Endothelial cell of hepatic sinusoid (primary cell): Measurements from ENCODE around the gene LAIR2.
"Not testable (repeated sequence)": the region's sequence is repeated elsewhere in the genome, so short reads cannot be mapped to it uniquely, and the experiment has no call there.

ENCODE experiments used
- in situ Hi-C: cut with HindIII; loops from 2 replicates; pipeline ENCODE4 v1.10.0; 2017; ENCODE audit warnings: low sequenced_read_pairs

Gene LAIR2

GRCh38 chr19:54464044-54464629 lies 38.5 kb upstream of the LAIR2 start:
- in situ Hi-C loops, result no loop called here

- in situ Hi-C loops, result no loop called here
Measured at GRCh38 chr19:54464630-54465425, 37.8 kb upstream of the LAIR2 start.

- in situ Hi-C loops, result no loop called here
Measured at GRCh38 chr19:54465426-54466109, 37.1 kb upstream of the LAIR2 start.

GRCh38 chr19:54466110-54466480 lies 36.5 kb upstream of the LAIR2 start:
- in situ Hi-C loops, result not testable (repeated sequence)

GRCh38 chr19:54469496-54469934 lies 33.1 kb upstream of the LAIR2 start:
- in situ Hi-C loops, result no loop called here

GRCh38 chr19:54470276-54470887 lies 32.2 kb upstream of the LAIR2 start:
- in situ Hi-C loops, result no loop called here

GRCh38 chr19:54470991-54471782 lies 31.4 kb upstream of the LAIR2 start:
- in situ Hi-C loops, result no loop called here

- in situ Hi-C loops, result no loop called here
Measured at GRCh38 chr19:54473071-54473891, 29.4 kb upstream of the LAIR2 start, which contains the start of gene CDC42EP5. Gene CDC42EP5 (minus strand): TSS chr19:54473296. CDS start chr19:54465547, 7,749 bp downstream.

- in situ Hi-C loops, result no loop called here
Measured at GRCh38 chr19:54473892-54474372, 28.7 kb upstream of the LAIR2 start.

GRCh38 chr19:54475706-54476105 lies 26.9 kb upstream of the LAIR2 start:
- in situ Hi-C loops, result no loop called here

- in situ Hi-C loops, result no loop called here
Measured at GRCh38 chr19:54477650-54478049, 25.0 kb upstream of the LAIR2 start.

GRCh38 chr19:54478677-54479266 lies 23.9 kb upstream of the LAIR2 start:
- in situ Hi-C loops, result no loop called here

- in situ Hi-C loops, result no loop called here
Measured at GRCh38 chr19:54480051-54480450, 22.6 kb upstream of the LAIR2 start.

GRCh38 chr19:54481326-54481930 lies 21.2 kb upstream of the LAIR2 start:
- in situ Hi-C loops, result no loop called here

- in situ Hi-C loops, result no loop called here
Measured at GRCh38 chr19:54482889-54483288, 19.7 kb upstream of the LAIR2 start.

- in situ Hi-C loops, result no loop called here
Measured at GRCh38 chr19:54484451-54484850, 18.2 kb upstream of the LAIR2 start.

- in situ Hi-C loops, result no loop called here
Measured at GRCh38 chr19:54485851-54486250, 16.8 kb upstream of the LAIR2 start.

GRCh38 chr19:54489341-54489740 lies 13.3 kb upstream of the LAIR2 start:
- in situ Hi-C loops, result no loop called here

- in situ Hi-C loops, result no loop called here
Measured at GRCh38 chr19:54489766-54490165, 12.9 kb upstream of the LAIR2 start.
